ENCODE measurements around the gene RETREG3.

DNA sequence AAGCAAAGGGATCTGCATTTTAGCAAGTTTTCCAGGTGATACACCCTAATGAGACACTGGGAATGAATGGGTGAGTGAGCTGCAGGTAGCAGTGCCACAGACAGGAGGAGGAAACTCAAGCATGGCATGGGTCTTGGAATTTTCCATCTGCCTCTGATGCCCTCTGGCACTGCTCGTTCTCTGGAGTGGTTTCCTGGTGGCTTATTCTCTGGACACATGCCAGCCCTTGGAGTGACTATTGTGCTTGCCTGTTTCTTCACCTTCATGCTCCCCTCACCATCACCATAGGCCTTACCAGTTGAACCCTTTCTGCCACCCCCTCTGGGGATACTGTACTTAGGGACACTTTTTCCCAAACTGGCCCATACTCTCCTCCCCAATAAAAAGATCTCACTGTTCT, 45.6 kb downstream of the RETREG3 start:
- TF ChIP-seq POLR2AphosphoS5 (IDR thresholded peaks at IDR 0.05; ENCODE audit: low read depth, low read length), result no peak
- TF ChIP-seq TAF1 (IDR thresholded peaks at IDR 0.05; ENCODE audit: borderline replicate concordance, low read depth, low read length), result no peak
- no peak for TF ChIP-seq POLR2A (IDR thresholded peaks at IDR 0.05; ENCODE audit: low read depth, low read length)
